Fibroblast of pulmonary artery (primary cell): ENCODE measurements around the gene SYVN1.

Source experiments
- DNase-seq: peaks from one replicate; pipeline ENCODE4 v3.0.0-alpha.2; 2010; ENCODE audit warnings: low read depth
- H3K4me3 ChIP-seq: replicated peaks from 2 replicates; pipeline ENCODE4 v1.5.1; 2011; ENCODE audit warnings: low read depth, mild to moderate bottlenecking, control low read depth, low read length, moderate library complexity
- TF ChIP-seq, protein P1 (sequence below): IDR thresholded peaks from 2 replicates; pipeline ENCODE4 v1.5.1; 2011; ENCODE audit warnings: mild to moderate bottlenecking, control low read depth, low read length, inconsistent platforms; ENCODE audit errors: missing control alignments

Gene SYVN1

DNA sequence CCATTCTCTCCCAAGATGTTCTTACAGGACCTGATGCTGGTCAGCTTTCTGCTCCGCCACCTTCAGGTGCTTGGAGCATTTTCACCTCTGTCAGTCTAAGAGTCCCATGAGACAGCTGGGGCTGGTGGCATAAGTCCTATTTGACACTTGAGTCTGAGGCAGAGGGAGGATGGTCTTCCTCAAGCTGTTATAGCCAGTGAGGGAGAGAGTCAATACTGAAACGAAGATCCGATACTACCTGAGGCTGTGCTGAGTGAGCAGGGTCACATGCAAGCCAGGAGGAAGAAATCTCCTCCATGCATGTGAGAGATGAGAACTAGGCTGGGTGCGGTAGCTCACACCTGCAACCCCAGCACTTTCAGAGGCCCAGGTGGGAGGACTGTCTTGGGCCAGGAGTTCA lies 44.7 kb downstream of the SYVN1 start:
- no peak for DNase-seq
- H3K4me3 ChIP-seq: no peak overlapping the region
- TF ChIP-seq, protein P1, sequence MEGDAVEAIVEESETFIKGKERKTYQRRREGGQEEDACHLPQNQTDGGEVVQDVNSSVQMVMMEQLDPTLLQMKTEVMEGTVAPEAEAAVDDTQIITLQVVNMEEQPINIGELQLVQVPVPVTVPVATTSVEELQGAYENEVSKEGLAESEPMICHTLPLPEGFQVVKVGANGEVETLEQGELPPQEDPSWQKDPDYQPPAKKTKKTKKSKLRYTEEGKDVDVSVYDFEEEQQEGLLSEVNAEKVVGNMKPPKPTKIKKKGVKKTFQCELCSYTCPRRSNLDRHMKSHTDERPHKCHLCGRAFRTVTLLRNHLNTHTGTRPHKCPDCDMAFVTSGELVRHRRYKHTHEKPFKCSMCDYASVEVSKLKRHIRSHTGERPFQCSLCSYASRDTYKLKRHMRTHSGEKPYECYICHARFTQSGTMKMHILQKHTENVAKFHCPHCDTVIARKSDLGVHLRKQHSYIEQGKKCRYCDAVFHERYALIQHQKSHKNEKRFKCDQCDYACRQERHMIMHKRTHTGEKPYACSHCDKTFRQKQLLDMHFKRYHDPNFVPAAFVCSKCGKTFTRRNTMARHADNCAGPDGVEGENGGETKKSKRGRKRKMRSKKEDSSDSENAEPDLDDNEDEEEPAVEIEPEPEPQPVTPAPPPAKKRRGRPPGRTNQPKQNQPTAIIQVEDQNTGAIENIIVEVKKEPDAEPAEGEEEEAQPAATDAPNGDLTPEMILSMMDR: no peak

DNA sequence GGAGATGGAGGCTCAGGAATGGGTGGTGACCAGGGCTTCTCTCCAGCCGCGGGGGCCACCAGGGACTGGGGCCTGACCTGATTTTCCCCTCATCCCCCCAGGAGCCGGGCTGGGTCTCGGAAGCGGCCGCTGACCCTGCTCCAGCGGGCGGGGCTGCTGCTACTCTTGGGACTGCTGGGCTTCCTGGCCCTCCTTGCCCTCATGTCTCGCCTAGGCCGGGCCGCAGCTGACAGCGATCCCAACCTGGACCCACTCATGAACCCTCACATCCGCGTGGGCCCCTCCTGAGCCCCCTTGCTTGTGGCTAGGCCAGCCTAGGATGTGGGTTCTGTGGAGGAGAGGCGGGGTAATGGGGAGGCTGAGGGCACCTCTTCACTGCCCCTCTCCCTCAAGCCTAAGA lies 46.5 kb downstream of the SYVN1 start:
- no peak overlapping the region for H3K4me3 ChIP-seq
- no peak for DNase-seq
- TF ChIP-seq, protein P1: no peak

DNA sequence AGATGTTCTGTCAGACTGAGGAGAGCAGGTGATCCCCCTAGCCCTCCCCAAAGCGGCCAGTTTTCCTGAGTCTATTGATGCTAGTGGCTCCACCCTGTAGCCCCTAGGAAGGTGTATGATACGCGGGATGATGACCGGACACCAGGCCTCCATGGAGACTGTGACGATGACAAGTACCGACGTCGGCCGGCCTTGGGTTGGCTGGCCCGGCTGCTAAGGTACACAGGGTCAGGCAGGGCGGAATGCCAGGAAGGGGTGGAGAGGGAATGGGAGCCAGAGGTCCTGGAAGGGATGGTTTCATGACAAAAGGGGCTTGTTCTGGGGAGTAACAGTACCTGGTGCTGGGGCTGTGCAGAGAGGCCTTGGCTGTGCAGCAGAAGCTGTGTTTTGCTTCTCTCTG lies 47.1 kb downstream of the SYVN1 start:
- no peak for DNase-seq
- no peak overlapping the region for H3K4me3 ChIP-seq
- TF ChIP-seq, protein P1: no peak

DNA sequence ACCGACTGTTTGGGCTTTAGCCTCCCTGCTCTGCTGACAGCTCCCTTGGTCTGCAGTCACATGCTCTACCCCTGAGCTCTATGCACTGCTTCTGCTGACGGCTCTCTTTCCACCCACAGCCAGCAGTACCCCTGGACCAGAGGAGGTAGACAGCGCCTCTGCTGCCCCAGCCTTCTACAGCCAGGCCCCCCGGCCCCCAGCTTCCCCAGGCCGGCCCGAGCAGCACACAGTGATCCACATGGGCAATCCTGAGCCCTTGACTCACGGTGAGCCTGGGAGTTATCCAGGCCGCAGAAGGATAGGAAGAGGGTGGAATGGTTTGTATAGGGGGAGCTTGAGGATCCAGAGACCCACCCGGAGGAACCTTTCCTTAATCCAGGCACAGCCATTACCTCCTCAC lies 47.5 kb downstream of the SYVN1 start:
- H3K4me3 ChIP-seq: no peak overlapping the region
- TF ChIP-seq, protein P1: no peak
- no peak for DNase-seq

DNA sequence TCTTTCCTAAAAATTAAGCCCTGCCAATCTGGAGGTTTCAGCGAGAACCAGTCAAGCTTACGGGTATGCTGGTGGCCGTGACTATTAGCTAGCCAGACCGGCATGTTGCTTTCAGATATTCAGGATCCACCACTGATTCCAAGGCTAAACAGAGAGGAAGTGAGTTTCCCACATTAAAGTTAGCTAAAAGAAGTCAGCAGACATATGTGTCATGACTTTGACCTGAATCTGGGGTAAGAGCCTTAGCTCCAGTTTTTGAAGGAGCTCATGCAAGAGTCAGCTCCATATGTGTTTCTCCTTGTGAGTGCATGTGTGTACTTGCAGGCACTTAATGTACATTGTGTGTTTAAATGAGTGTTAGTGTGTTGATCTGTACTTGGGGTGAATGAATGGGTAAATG lies 48.9 kb downstream of the SYVN1 start:
- no peak overlapping the region for H3K4me3 ChIP-seq
- DNase-seq: no peak
- TF ChIP-seq, protein P1: no peak

DNA sequence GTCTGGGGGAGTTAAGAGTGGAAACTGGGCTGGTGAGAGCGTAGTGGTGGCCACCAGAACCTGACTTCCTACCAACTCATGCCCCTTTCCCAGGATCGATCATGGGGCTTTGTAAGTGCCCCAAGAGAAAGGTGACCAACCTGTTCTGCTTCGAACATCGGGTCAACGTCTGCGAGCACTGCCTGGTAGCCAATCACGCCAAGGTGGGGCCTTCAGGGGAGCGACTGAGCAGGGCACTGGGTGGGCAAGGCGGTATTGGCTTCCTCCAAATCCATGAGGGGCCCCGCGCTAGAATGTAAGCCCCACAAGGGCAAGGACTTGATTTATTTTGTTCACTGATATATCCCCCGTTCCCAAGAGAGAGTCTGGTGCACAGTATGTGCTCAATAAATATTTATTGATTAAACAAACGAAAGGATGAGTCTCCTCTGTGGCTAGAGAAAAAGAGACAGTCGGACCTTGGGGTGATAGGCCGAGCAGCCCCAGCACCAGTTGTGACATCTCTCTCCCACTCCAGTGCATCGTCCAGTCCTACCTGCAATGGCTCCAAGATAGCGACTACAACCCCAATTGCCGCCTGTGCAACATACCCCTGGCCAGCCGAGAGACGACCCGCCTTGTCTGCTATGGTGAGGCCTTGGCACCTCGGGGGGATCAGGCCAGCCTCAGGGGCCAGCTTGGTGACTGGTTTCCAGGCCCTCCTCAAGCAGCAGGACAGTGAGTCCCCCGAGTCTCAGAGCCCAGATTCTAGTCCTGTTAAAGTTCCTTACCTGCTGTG lies 49.5 kb downstream of the SYVN1 start:
- TF ChIP-seq, protein P1: no peak
- peak overlapping the region; percentile 92 for H3K4me3 ChIP-seq
- DNase-seq: no peak
